GM18499 (cell line): ENCODE measurements around the gene DHX57.
"Not testable (repeated sequence)": the region's sequence is repeated elsewhere in the genome, so short reads cannot be mapped to it uniquely, and the experiment has no call there.

Experiments
- ATAC-seq: cut with Tn5 transposase; IDR thresholded peaks from one replicate; pipeline ENCODE4 v1.9.1; 2021; ENCODE audit warnings: moderate number of reproducible peaks; ENCODE audit not compliant: insufficient read depth, unreplicated experiment

The DHX57 gene

DNA sequence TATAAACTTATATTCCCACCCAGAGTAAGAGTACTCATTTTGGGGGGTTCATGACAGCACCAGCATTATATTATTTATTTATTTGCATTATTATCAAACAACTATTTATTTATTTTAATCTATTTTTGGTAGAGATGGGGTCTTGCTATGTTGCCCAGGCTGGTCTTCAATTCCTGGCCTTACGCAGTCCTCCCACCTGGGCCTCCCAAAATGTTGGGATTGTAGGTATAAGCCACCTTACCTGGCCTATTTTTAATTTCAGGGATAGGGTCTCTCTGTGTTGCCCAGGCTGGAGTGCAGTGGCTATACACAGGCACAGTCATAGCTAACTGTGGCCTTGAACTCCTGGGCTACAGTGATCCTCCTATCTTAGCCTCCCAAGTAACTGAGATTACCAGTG is 67.1 kb downstream of the DHX57 start:
- ATAC-seq, result no peak

DNA sequence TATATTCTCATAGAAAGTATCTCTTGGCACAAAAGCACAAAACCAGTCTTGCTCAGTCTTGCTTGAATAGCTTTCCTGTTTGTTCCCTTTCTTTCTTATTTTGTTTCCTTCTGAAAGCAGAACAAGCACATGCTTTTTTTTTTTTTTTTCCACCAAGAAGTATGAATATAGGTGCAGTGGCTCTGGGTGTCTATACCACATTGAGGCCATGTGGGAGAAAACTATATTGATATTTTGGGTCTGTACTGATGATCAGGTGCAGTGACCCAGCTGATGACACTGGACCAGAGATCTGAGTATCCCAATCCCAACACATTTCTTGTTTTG is 69.0 kb downstream of the DHX57 start:
- ATAC-seq, result no peak

DNA sequence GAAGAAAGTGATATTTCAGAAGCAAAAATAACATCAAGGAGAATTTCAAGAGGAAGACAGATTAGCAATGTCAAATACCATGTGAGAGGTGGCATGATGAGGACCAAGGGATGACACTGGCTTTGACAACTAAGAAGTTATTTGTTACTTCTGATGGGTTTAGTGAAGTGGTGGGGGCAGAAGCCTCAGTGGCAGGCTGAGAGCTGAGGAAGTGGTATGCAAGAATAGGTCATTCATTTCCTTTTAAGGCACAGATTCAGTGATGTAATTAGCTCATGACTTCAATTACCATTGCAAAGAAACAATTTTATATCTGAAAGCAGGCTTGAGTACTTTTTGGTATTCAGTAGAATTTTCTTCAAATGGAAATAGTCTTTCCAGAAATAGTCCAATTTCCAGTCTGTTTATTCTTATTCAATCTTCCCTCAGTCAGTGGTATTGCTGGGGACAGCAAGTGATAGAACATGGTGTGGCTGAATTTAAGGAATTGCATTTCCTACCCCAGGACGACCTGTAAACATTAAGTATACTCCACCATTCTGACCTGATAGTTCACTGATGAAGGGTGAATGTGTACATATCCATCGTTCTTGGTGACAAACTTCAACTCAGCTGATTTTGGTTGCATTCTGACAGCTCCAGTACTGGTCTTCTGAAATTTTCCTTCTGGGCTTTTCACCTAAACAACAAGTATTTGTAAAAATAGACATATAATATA is 69.6 kb downstream of the DHX57 start:
- ATAC-seq, result no peak

DNA sequence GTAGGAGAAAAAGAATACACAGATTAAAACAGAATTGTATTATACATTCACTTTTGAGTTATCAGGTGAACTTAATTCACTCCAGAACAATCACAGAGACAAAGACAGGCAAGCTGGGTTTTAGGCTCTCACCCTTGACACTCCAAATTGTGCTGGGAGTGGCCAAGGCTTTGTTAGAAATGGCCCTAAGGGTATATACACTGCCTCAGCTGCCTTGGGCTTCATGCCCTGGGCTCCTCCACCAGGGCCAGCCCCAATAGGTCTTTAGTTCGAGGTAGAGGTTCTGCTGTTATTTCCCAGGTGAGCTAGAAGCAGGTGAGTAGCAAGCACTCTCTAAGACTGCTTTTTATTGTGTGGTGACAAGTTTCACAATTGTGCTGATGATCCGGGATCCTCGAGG is 77.8 kb downstream of the DHX57 start:
- no peak for ATAC-seq

DNA sequence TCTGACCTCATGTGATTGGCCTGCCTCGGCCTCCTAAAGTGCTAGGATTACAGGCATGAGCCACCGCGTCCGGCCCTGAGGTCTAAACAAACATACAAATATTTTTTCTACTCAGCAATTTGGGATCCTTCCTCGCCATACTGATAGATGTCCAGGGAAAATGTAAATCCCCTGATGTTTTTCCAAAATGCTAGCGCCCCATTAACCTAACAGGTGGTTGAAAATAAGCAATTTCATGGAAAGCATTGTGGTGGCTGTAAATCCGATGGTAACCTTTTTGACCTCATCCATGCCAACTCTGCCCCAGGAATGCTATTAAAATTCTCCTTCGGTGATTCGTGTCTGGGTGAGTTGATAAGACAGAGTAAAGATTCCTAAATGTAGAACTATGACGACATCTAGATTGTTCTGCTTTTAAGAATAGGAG is 78.5 kb downstream of the DHX57 start:
- no peak for ATAC-seq

DNA sequence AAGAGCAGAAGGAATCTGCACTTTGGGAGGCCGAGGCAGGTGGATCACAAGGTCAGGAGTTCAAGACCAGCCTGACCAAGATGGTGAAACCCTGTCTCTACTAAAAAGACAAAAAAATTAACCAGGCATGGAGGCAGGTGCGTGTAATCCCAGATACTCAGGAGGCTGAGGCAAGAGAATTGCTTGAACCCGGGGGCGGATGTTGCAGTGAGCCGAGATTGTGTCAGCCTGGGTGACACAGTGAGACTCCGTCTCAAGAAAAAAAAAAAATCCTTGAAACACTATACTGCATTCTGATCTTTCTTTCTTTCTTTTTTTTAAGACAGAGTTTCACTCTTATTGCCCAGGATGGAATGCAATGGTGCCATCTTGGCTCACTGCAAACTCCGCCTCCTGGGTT is 80.7 kb downstream of the DHX57 start:
- ATAC-seq, result not testable (repeated sequence)

DNA sequence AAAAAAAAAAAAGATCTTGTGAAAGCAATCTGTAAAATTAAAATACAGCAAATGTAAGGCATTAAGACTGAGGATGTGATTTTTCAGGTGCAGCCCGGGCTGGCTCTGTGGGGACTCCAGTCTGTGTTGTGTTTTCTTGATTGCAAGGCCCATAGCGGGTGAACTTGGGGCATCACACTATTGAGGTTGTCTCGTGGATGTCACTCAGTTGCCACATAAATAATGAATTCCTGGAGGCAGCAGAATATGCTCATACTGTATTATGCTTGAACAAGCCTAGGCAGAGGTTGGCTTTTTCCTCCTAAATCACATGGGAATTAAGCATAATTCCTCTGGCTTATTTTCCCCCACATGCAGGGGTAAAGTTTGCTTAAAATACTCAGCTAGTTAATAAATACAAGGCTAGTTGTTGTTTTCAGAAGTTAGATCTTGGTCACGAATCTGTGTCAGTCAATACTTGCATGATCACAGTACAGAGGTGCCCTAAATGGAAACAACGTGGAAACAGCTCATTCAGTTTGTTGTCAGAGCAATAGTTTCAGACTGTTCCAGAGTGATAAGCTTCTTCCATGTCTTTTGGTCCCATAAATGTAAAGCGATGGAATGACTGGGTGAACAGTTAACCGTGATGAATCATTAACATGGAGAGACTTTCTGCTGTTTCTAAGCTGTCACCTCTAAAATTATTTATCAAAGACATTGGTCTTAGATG is 81.3 kb downstream of the DHX57 start:
- no peak for ATAC-seq

DNA sequence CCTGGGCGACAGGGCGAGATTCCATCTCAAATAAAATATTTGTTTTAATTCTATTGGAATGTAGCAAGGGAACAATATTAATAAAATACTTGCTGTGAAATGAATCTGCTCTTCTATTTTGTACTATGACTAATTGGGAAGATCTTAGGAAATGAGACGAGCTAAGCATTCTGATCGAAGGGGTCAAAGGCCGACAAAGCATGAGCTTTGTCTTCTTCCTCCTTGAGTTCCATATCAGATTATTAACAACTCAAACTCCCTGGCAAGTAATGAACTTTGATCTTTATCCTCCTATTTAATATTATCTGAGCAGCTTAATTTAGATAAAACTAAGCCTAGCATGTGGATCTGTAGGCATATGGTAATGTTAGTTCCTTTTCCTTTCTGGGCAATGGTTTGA is 82.2 kb downstream of the DHX57 start:
- no peak for ATAC-seq

DNA sequence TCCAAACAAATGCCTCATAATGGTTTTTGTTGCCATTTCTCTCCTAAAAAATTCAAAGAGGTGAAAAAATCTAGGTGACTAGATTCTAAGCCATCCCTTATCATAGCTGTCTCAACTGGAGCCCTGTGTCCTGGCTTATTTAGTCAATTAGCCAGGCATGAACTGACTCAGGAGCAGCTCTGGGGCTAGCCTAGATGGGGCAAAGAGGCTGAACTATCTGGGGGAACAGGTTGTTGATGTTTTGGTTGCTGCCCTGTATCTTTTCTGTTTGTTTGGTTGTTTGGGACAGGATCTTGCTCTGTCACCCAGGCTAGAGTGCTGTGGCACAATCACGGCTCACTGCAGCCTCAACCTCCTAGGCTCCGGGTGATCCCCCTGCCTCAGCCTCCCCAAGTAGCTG is 83.0 kb downstream of the DHX57 start:
- no peak for ATAC-seq

DNA sequence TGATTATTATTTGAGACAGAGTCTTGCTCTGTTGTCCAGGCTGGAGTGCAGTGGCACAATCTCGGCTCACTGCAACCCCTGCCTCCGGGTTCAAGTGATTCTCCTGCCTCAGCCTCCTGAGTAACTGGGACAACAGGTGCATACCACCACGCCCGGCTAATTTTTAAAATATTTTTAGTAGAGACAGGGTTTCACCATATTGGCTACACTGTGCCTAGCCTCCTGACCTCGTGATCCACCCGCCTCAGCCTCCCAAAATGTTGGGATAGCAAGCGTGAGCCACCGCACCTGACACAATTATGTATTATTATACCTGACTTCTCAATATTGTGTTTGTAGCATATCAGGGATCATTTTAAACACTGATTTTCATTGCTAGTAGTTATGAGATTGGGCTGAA is 83.4 kb downstream of the DHX57 start:
- not testable (repeated sequence) for ATAC-seq

DNA sequence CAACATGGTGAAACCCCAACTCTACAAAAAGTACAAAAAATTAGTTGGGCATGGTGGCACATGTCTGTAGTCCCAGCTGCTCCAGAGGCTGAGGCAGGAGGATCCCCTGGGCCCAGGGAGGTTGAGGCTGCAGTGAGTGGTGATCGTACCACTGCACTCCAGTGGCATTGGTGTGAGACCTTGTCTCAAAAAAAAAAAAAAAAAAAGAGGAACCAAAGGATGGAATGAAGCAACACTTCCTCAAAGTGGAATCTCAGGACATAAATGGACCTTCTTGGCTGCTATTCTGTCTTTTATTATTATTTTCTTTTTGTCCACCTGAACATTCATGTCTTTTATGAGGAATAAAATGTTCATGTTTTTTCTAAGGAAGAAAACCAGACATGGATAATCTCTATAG is 84.0 kb downstream of the DHX57 start:
- ATAC-seq, result no peak

DNA sequence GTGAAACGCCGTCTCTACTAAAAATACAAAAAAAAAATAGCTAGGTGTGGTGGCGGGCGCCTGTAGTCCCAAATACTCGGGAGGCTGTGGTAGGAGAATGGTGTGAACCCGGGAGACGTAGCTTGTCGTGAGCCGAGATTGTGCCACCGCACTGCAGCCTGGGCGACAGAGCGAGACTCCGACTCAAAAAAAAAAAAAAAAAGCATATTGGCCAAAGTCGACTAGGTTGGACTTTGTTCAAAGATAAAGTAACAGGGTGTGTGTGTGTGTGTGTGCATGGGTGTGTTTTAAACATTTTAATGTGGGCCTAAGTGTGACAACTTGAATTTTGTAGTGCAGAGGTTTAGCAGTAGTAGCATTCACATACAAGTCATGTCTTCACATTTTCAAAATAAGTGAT is 86.0 kb downstream of the DHX57 start:
- no peak for ATAC-seq

DNA sequence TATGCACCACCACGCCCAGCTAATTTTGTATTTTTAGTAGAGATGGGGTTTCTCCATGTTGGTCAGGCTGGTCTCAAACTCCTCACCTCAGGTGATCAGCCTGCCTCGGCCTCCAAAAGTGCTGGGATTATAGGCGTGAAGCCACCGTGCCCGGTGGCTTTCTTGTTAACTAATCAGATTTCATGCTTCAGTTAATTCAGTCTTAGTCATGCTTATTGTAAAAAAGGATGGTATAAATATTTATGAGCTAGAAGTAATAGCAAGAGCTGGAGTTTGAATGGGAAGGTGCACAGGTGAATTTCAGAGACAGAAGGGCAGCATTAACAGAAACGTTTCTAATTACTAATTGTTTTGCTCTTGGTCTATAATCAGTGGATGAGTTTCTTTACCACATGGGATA is 87.4 kb downstream of the DHX57 start:
- no peak for ATAC-seq

DNA sequence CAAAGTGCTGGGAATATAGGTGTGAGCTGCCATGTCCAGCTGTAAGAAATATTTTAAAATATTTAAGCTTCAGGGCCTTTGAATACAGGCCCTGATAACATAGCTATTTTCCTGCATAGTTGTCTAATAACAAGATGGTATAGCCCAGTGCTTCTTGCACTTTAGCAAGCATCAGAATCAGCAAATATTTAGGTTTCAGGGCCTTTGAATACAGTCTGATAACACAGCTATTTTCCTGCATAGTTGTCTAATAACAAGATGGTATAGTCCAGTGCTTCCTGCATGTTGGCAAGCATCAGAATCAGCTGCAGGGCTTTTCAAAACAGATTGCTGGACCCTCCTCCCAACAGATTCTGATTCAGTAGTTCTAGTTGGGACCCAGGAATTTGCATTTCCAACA is 92.1 kb downstream of the DHX57 start:
- ATAC-seq, result no peak

DNA sequence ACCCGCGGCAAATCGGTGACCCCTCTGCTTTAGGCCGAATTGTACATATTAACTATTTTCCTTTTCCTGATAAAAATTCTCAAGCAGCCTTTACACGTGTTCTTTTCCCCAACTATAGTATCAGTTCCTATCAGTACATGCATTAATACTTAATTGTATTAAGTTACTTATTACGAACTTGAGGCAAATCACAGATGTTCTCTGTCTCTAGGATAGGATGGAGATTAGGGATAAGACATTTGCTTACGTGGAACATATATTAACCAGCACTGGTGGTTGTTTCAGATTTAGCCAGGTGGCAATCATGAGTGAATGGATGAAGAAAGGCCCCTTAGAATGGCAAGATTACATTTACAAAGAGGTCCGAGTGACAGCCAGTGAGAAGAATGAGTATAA is 97.0 kb downstream of the DHX57 start:
- no peak for ATAC-seq

DNA sequence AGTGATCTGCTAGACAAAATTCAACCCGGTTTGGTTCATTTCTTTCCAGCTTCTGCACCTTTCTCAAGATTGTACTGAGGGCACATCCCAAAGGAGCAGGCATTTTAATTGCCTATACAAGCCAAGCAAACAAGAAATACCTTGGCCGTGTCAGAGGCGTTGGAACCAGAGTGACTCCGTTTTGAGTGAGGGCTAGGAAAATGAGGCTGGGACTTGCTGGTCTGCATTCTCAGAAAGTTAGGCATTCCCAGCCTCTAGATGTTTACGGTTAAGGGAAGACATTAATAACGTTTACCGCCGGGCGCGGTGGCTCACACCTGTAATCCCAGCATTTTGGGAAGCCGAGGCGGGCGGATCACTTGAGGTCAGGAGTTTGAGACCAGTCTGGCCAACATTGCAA is 99.2 kb downstream of the DHX57 start:
- ATAC-seq, result no peak

DNA sequence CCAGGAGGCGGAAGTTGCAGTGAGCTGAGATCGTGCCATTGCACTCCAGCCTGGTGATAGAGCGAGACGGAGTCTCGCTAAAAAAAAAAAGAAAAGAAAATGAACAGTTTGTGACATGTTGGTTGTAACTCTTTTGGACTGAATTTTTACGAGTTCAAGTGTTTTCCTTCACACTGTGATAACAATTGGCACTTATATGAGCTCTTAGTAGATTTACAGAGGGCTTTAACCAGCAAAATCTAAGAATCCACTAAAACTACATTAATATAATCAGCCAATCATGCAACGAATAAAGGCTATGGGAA is 99.9 kb downstream of the DHX57 start:
- no peak for ATAC-seq

DNA sequence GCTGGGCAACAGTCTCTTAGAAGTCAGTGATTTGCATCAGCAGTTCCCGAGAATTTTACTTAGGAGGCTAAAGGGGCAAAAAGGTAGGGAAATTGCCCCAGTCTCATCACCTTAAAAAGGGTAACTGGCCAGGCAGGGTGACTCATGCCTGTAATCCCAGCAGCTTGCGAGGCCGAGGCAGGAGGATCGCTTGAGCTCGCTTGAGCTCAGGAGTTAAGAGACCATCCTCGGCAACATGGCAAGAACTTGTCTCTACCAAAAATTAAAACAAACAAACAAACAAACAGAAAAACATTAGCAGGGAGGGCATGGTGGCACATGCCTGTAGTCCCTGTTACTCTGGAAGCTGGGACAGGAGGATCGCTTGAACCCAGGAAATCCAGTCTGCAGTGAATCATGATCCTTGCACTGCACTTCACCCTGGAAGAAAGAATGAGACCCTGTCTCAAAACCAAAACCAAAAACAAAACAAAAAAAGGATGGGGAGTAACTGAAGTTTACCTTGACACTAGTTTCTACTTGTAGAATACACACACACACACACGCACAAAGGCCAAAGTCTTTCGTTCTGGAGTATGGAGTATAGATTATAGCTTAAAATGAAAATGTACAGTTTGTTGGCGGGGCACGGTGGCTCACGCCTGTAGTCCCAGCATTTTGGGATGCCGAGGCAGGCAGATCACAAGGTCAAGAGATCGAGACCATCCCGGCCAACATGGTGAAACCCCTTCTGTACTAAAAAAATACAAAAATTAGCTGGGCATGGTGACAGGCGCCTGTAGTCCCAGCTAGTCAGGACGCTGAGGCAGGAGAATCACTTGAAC is 100.4 kb downstream of the DHX57 start:
- no peak for ATAC-seq

DNA sequence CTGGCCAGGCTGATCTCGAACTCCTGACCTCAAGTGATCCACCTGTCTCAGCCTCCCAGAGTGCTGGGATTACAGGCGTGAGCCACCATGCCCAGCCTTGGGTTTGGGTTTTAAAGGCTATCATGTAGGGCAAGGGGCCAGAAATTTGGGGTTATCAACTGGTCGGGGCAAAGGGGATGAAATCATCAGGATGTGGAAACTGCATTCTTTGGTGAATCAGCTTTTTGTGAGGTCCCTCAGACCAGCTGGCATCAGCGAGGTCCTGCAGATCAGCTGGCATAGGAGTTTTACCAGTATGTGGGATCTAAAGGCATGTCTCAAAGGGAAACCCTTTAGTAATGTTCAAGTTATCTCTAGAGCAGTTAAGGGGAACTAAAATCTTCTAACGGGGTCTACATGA is 104.1 kb downstream of the DHX57 start:
- ATAC-seq, result no peak

DNA sequence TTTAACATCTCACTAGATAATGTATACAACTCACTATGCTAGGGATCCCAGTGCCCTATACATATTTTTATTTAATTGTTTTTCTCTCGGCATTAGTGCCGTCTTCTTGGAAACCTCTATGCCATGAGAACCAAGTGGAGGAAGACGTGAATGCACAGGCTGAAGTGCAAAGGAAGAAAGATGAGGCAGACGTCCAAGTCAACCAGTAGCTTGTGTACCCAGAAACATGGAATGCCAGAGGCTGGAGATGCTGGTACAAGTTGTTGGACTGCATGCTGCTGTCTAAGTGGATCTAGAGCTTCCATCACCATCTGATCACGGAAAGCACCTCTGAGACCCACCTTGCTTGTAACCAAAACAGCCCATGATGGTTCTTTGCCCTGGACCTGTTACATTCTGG is 110.2 kb downstream of the DHX57 start:
- ATAC-seq, result no peak

DNA sequence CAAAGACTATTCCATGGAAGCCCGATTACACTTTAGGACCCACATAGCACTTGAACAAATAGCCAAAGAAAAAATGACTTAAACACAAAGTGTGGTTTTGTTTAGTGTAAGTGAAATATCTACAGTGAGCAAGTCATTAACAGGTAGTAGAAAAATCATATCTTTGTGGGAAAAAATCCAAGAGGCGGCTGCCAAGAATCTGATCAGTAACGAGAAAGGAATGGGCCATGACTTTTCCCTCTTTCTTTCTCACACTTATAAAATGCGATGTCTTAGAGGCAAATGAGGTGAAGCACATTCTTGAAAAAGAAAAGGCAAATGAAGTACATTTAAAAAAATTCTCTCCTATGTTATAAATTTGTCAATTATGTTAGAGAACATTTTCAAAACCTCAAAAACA is 110.6 kb downstream of the DHX57 start:
- ATAC-seq, result no peak

DNA sequence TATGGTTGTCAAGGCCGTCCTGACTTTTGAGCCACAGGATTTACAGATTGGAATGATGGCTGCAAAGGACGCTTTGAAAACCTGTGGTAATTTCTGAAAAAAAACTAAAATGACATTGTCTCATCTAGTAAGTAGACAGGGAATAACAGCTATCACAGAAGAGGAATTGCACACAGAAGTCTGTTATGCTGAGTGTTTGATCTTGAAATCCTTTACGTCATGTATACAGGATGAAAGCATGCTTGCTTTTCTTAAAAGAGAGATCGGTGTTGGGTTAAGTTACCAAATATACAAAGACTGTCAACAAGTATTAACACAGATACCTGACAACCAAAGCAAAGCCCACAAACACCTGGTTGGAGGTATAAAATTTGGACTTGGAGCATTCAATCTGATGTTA is 112.0 kb downstream of the DHX57 start:
- no peak for ATAC-seq
